ENCODE measurements around the gene OVCH2. TPM values are rescaled to one million over a fixed set of nuclear protein-coding genes. Genes with fewer than 3 reads are reported as not detected.

The OVCH2 gene
- total and polyA plus RNA-seq, 4 donors = not detected

GRCh38 chr11:7639643-7640025 lies 66.6 kb downstream of the OVCH2 start:
- TF ChIP-seq NR2F2 (IDR thresholded peaks at IDR 0.05) = no peak
- no peak for TF ChIP-seq FOXA1 (IDR thresholded peaks at IDR 0.05)
- Histone ChIP-seq H3K9me3 (ENCODE audit: control insufficient read depth in 4 of 4, low read length in 3 of 4) (no peaks in the 10 kb centered on the region), H3K9ac (ENCODE audit: low read depth in 1 of 2, low read length in 2 of 2) (no peak overlapping the region), H3K27ac (ENCODE audit: low read depth in 1 of 2, low read length in 2 of 2) (no peak overlapping the region), H3K36me3 (ENCODE audit: control insufficient read depth in 4 of 4, insufficient read depth in 3 of 4, low read depth in 1 of 4, low read length in 3 of 4) (peaks cover 9 to 84% (median 73%) of the 10 kb centered on the region in 4 donors), H3K4me3 (ENCODE audit: low read depth in 1 of 3, low read length in 3 of 3) (no peak overlapping the region), H3K27me3 (ENCODE audit: control insufficient read depth in 4 of 4, insufficient read depth in 4 of 4, low read length in 3 of 4) (no peaks in the 10 kb centered on the region), H3K4me1 (ENCODE audit: control insufficient read depth in 4 of 4, insufficient read depth in 4 of 4, low read length in 3 of 4) (no peaks in the 10 kb centered on the region)
- 69% methylated on average over 5 of the region's 5 CpGs for WGBS
- no peak for DNase-seq (ENCODE audit: low spot score)

Other genes with a start within 250 kb of the OVCH2 start
- gene OLFML1, start 221.0 kb downstream of the OVCH2 start, total RNA-seq = 1 to 10 TPM; 2.8 TPM
- 1 to 10 TPM; 2.9 to 4.2 TPM for gene OLFML1, start 221.0 kb downstream of the OVCH2 start, polyA plus RNA-seq
- gene PPFIBP2, start 192.5 kb downstream of the OVCH2 start, total RNA-seq = 10 to 100 TPM; 23.1 to 80.0 TPM
- 10 to 100 TPM; 19.6 to 23.3 TPM for gene PPFIBP2, start 192.5 kb downstream of the OVCH2 start, polyA plus RNA-seq
- gene CYB5R2, start 33.0 kb downstream of the OVCH2 start, total RNA-seq = 1 to 10 TPM in 1 of 2 donors, under 1 TPM in 1; 0.19 to 1.2 TPM
- gene CYB5R2, start 33.0 kb downstream of the OVCH2 start, polyA plus RNA-seq = 1 to 10 TPM; 2.8 to 3.7 TPM
- gene OR5P2, start 90.5 kb upstream of the OVCH2 start, total RNA-seq = not detected
- gene OR5P2, start 90.5 kb upstream of the OVCH2 start, polyA plus RNA-seq = not detected
- gene OR5P3, start 124.4 kb upstream of the OVCH2 start, total RNA-seq = not detected
- gene OR5P3, start 124.4 kb upstream of the OVCH2 start, polyA plus RNA-seq = not detected
- gene OR10A6, start 224.8 kb upstream of the OVCH2 start, total RNA-seq = not detected
- not detected for gene OR10A6, start 224.8 kb upstream of the OVCH2 start, polyA plus RNA-seq
- not detected for gene OR10A3, start 235.2 kb upstream of the OVCH2 start, total RNA-seq
- not detected for gene OR10A3, start 235.2 kb upstream of the OVCH2 start, polyA plus RNA-seq